GM12892 (cell line): ENCODE results near the gene ANK2.
"Not testable (repeated sequence)": the region's sequence is repeated elsewhere in the genome, so short reads cannot be mapped to it uniquely, and the experiment has no call there.

Source experiments
- DNase-seq: peaks from one replicate; pipeline ENCODE4 v3.0.0; 2011; ENCODE audit not compliant: insufficient read length
- FAIRE-seq: peaks from 2 replicates; lab custom pipeline; 2011; peaks lifted over from hg19 to GRCh38; lab: Jason Lieb, UNC
- POLR2A ChIP-seq: IDR thresholded peaks from 2 replicates; pipeline ENCODE4 v1.6.1; 2011; ENCODE audit warnings: low read depth, low read length, control low read depth
- POLR2AphosphoS5 ChIP-seq: IDR thresholded peaks from 2 replicates; pipeline ENCODE4 v1.6.1; 2011; ENCODE audit warnings: low read depth, low read length, control low read depth
- TAF1 ChIP-seq: IDR thresholded peaks from 2 replicates; pipeline ENCODE4 v1.6.1; 2011; ENCODE audit warnings: low read depth, mild to moderate bottlenecking, control low read depth, low read length, borderline replicate concordance

Gene ANK2

DNA sequence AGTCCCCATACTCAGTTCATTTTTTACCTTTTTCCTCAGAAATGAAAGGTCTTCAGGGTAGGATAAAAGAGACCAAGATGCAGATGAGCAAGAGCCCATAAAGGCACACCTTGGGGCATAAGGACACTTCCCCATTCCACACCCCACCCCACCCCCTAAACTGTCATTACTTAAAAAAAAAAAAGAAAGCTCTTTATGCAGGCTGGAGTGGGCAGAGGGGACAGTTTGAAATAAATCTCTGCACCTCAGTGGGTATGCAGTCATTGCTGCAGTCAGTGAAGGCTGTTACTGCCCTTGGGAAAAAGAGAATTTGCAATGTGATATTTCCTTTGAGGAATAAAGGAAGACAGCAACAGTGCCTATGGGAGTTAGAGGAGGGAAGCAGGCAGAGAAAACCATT is 137.5 kb downstream of the ANK2 start:
- DNase-seq, result no peak
- FAIRE-seq, result no peak
- no peak for TF ChIP-seq TAF1
- no peak for TF ChIP-seq POLR2A
- TF ChIP-seq POLR2AphosphoS5, result no peak

DNA sequence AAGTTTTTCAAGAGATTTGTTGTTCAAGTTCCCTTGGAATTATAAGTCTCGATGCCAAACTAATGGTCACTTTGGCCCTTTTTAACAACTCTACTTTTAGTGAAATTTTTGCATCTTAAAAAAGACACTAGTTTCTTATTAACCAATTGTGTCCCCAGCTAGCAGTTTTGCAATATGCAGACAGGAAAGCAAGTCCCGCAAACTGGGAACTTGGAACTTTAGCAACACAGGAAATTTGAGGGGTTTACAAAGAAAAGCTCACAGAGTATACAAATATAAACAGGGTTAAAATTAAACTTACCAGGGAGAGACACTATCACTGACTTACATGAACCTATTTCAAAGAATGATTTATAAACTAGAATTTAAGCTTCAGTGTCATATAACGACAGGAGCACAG is 137.9 kb downstream of the ANK2 start:
- DNase-seq (no peak), FAIRE-seq (no peak)
- TF ChIP-seq POLR2AphosphoS5 (no peak), POLR2A (no peak), TAF1 (no peak)

- FAIRE-seq, result no peak
- DNase-seq, result no peak
Observed at GRCh38 chr4:113189546-113189945, 140.1 kb downstream of the ANK2 start.

GRCh38 chr4:113209153-113209552 is 159.7 kb downstream of the ANK2 start:
- DNase-seq (no peak), FAIRE-seq (no peak)
- TF ChIP-seq POLR2AphosphoS5, result no peak
- no peak for TF ChIP-seq TAF1
- TF ChIP-seq POLR2A, result no peak

More at GRCh38 chr4:113189546-113189945, 140.1 kb downstream of the ANK2 start:
- no peak for TF ChIP-seq POLR2AphosphoS5
- TF ChIP-seq TAF1, result no peak
- TF ChIP-seq POLR2A, result no peak

- DNase-seq (no peak), FAIRE-seq (peak; percentile 56)
- TF ChIP-seq POLR2A (no peak), TAF1 (no peak)
Observed at GRCh38 chr4:113209652-113210320, 160.3 kb downstream of the ANK2 start.

- FAIRE-seq (no peak), DNase-seq (no peak)
- TF ChIP-seq POLR2A (no peak), TAF1 (no peak), POLR2AphosphoS5 (no peak)
Observed at GRCh38 chr4:113212613-113213012, 163.2 kb downstream of the ANK2 start.

DNA sequence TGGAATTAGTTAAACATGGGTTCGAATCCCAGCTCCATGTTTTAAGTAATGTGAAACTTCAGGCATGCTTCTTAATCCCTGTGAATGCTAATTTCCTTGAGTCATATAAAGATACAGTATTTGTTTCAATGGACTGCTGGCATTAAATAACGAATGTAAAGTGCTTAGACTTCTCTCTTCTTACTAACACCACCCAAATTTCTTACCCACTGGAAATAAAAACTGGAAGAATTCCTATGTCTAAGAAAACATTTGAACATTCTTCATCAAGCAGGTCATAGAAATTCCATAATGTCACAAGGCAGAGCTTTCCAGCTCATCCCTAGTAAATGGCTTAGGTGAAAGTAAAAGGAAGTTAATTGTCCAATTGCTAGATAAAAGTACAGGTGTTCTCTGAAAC is 172.5 kb downstream of the ANK2 start:
- DNase-seq (no peak), FAIRE-seq (no peak)
- TF ChIP-seq POLR2A (no peak), POLR2AphosphoS5 (no peak), TAF1 (no peak)

- FAIRE-seq (no peak), DNase-seq (no peak)
- TF ChIP-seq POLR2AphosphoS5 (no peak), TAF1 (no peak), POLR2A (no peak)
Observed at GRCh38 chr4:113222471-113222870, 173.0 kb downstream of the ANK2 start.

DNA sequence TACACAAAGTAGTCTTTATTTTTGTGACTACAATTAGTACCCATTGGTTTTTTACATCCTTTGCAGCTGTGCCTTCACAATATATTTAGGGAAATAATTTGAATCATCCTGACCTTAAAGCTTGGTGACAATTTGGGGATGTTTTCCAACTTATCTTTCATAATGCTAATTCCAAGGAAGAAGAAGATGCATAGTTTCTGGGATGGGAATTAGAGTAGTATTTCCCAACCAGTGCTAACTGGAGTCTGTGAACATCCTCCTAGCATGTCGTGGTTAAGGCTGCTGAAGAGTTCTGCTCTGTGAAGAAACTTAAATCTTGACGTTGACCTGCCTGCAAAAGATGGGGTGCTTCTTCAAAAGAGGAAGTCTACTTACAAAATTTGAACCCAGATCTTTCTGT is 173.5 kb downstream of the ANK2 start:
- TF ChIP-seq POLR2AphosphoS5 (no peak), TAF1 (no peak), POLR2A (no peak)
- DNase-seq (no peak), FAIRE-seq (no peak)

DNA sequence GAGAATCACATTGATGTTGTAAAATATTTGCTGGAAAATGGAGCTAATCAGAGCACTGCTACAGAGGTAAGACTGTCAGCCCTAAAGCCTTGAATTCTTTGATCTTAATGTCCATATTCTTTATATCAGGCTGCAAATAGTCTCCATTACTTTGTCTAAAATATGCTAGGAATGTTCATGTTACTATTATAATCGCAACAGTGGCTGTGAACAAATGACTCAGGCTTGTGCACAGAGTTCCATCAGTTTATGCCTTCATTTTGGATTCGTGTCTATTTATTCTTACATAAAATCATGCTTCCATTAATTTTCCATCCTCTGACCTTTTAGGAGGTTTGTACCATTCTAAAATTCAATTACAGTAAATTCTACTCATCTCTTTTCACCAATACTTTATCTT is 182.7 kb downstream of the ANK2 start:
- TF ChIP-seq POLR2AphosphoS5, result no peak
- no peak for TF ChIP-seq POLR2A
- TF ChIP-seq TAF1, result no peak
- DNase-seq (no peak), FAIRE-seq (no peak)

GRCh38 chr4:113236916-113237315 is 187.5 kb downstream of the ANK2 start:
- FAIRE-seq, result peak; percentile 57
- DNase-seq, result no peak
- no peak for TF ChIP-seq POLR2AphosphoS5
- no peak for TF ChIP-seq TAF1

GRCh38 chr4:113243312-113243711 is 193.9 kb downstream of the ANK2 start:
- TF ChIP-seq TAF1, result no peak
- no peak for TF ChIP-seq POLR2A
- no peak for TF ChIP-seq POLR2AphosphoS5
- no peak for FAIRE-seq
- no peak for DNase-seq

DNA sequence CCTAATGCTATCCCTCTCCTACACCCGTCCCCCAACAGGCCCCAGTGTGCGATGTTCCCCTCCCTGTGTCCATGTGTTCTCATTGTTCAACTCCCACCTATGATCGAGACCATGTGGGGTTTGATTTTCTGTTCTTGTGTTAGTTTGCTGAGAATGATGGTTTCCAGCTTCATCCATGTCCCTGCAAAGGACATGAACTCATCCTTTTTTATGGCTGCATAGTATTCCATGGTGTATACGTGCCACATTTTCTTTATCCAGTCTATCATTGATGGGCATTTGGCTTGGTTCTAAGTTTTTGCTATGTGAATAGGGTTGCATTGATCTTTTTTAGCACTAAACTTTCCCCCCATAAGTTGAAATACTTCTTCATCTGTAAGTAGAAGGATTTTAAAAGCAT is 195.3 kb downstream of the ANK2 start:
- not testable (repeated sequence) for FAIRE-seq, DNase-seq
